ENCODE measurements around the gene AMFR. TPM values are rescaled to one million over a fixed set of nuclear protein-coding genes. Genes with fewer than 3 reads are reported as not detected.

The AMFR gene
- total RNA-seq, 1 experiment from 2014 or later = 31.7 TPM

DNA sequence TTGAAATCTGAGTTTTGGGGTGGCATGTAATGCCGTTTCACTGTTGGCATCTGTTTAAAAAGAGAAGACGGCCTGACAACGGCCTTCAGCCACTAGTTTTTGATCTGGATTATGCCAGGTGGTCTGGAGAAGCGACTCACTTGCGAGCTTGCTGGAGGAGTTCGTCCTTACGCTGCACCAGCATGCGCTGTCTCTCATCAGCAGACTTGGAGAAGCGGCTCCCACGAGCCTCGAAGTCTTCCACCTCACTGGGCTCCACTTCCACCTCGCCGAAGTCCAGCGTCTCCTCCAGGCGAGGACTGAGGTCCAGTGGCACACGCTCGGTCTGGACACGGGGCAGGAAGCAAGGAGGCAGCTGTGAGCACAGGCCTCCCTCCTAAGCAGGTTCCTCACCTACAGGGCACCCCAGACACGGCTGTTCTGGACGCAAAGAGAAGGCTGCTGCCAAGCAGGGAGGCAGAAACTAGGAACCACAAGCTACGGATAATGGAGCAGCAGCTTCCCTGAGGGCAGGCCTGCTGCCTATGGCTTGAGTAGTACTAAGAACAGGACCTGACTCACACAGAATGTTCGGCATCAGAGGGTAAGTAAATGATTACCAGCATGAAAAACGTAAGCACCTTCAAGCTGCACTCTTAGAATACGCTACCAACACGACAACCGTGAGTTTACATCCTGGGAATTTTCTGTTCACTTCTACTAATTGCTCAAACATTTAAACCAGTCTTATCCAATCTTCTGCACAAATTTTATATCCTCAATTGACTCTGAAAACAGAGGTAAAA, 61.4 kb downstream of the AMFR start:
- ChIA-PET CTCF (no interaction called here), POLR2A (no interaction called here)
- Mint-ChIP-seq H3K9me3 (no peaks in the 10 kb centered on the region), H3K4me3 (no peak overlapping the region), H3K27me3 (ENCODE audit: low read depth) (no peaks in the 10 kb centered on the region), H3K36me3 (peaks cover 13% of the 10 kb centered on the region; the same call in 1 of the 2 replicates), H3K4me1 (peaks cover 2% of the 10 kb centered on the region), H3K27ac (no peak overlapping the region)
- DNase-seq (ENCODE audit: low spot score) (no peak), ATAC-seq (no peak)
- TF ChIP-seq ERG (CRISPR knock-in tag; IDR thresholded peaks at IDR 0.05) (no peak), MLX (CRISPR knock-in tag; IDR thresholded peaks at IDR 0.05) (no peak), GRHL2 (CRISPR knock-in tag; IDR thresholded peaks at IDR 0.05; ENCODE audit: insufficient replicate concordance, severe bottlenecking) (no peak), SMAD4 (CRISPR knock-in tag; IDR thresholded peaks at IDR 0.05) (no peak), PRDM15 (CRISPR knock-in tag; IDR thresholded peaks at IDR 0.05) (no peak), ZNF121 (CRISPR knock-in tag; IDR thresholded peaks at IDR 0.05) (no peak), TEAD4 (CRISPR knock-in tag; IDR thresholded peaks at IDR 0.05) (no peak), RELA (CRISPR knock-in tag; IDR thresholded peaks at IDR 0.05; ENCODE audit: borderline replicate concordance) (no peak), JUN (CRISPR knock-in tag; IDR thresholded peaks at IDR 0.05) (no peak), ZNF423 (CRISPR knock-in tag; IDR thresholded peaks at IDR 0.05) (no peak), CREB1 (CRISPR knock-in tag; IDR thresholded peaks at IDR 0.05) (no peak), MAX (CRISPR knock-in tag; IDR thresholded peaks at IDR 0.05) (no peak)
- TF ChIP-seq, protein P1, sequence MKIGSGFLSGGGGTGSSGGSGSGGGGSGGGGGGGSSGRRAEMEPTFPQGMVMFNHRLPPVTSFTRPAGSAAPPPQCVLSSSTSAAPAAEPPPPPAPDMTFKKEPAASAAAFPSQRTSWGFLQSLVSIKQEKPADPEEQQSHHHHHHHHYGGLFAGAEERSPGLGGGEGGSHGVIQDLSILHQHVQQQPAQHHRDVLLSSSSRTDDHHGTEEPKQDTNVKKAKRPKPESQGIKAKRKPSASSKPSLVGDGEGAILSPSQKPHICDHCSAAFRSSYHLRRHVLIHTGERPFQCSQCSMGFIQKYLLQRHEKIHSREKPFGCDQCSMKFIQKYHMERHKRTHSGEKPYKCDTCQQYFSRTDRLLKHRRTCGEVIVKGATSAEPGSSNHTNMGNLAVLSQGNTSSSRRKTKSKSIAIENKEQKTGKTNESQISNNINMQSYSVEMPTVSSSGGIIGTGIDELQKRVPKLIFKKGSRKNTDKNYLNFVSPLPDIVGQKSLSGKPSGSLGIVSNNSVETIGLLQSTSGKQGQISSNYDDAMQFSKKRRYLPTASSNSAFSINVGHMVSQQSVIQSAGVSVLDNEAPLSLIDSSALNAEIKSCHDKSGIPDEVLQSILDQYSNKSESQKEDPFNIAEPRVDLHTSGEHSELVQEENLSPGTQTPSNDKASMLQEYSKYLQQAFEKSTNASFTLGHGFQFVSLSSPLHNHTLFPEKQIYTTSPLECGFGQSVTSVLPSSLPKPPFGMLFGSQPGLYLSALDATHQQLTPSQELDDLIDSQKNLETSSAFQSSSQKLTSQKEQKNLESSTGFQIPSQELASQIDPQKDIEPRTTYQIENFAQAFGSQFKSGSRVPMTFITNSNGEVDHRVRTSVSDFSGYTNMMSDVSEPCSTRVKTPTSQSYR (CRISPR knock-in tag; IDR thresholded peaks at IDR 0.05) = no peak
- TF ChIP-seq, protein P2, sequence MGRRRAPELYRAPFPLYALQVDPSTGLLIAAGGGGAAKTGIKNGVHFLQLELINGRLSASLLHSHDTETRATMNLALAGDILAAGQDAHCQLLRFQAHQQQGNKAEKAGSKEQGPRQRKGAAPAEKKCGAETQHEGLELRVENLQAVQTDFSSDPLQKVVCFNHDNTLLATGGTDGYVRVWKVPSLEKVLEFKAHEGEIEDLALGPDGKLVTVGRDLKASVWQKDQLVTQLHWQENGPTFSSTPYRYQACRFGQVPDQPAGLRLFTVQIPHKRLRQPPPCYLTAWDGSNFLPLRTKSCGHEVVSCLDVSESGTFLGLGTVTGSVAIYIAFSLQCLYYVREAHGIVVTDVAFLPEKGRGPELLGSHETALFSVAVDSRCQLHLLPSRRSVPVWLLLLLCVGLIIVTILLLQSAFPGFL (CRISPR knock-in tag; IDR thresholded peaks at IDR 0.05; ENCODE audit: borderline replicate concordance) = no peak
- TF ChIP-seq, protein P3, sequence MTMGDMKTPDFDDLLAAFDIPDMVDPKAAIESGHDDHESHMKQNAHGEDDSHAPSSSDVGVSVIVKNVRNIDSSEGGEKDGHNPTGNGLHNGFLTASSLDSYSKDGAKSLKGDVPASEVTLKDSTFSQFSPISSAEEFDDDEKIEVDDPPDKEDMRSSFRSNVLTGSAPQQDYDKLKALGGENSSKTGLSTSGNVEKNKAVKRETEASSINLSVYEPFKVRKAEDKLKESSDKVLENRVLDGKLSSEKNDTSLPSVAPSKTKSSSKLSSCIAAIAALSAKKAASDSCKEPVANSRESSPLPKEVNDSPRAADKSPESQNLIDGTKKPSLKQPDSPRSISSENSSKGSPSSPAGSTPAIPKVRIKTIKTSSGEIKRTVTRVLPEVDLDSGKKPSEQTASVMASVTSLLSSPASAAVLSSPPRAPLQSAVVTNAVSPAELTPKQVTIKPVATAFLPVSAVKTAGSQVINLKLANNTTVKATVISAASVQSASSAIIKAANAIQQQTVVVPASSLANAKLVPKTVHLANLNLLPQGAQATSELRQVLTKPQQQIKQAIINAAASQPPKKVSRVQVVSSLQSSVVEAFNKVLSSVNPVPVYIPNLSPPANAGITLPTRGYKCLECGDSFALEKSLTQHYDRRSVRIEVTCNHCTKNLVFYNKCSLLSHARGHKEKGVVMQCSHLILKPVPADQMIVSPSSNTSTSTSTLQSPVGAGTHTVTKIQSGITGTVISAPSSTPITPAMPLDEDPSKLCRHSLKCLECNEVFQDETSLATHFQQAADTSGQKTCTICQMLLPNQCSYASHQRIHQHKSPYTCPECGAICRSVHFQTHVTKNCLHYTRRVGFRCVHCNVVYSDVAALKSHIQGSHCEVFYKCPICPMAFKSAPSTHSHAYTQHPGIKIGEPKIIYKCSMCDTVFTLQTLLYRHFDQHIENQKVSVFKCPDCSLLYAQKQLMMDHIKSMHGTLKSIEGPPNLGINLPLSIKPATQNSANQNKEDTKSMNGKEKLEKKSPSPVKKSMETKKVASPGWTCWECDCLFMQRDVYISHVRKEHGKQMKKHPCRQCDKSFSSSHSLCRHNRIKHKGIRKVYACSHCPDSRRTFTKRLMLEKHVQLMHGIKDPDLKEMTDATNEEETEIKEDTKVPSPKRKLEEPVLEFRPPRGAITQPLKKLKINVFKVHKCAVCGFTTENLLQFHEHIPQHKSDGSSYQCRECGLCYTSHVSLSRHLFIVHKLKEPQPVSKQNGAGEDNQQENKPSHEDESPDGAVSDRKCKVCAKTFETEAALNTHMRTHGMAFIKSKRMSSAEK (CRISPR knock-in tag; IDR thresholded peaks at IDR 0.05; ENCODE audit: borderline replicate concordance) = no peak

Data from WTC11 (cell line).